ENCODE results near the gene PTPRM. TPM values are rescaled to one million over a fixed set of nuclear protein-coding genes. Genes with fewer than 3 reads are reported as not detected.

The PTPRM gene
- polyA plus RNA-seq, 1 experiment = 81.1 TPM

DNA sequence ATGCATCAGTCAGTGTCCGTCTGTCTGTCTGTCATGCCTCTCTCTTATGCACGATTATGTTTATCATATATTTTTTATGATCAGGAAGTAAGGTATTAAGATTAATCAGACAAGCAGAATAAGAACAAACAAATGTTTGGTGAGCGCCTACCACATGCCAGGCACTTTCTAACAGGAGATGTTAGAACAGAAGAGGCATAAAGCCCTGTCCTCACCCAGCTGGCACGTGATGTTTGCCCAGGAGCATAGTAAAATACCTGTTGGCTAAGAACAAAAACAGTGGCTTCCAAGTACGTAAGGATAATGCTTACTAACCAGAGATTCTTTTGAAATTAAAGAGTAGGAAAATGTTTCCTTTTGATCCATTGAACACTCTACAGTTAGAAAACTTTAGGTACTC, 661.9 kb downstream of the PTPRM start:
- H3K27ac ChIP-seq (ENCODE audit: low read depth, low read length) = no peak overlapping the region
- H3K9me3 ChIP-seq (ENCODE audit: control insufficient read depth, insufficient read depth, low read length) = peaks cover 3% of the 10 kb centered on the region; the same call in 1 of the 2 replicates
- no peak for DNase-seq (ENCODE audit: low read depth, low spot score)
- TF ChIP-seq, protein P1, sequence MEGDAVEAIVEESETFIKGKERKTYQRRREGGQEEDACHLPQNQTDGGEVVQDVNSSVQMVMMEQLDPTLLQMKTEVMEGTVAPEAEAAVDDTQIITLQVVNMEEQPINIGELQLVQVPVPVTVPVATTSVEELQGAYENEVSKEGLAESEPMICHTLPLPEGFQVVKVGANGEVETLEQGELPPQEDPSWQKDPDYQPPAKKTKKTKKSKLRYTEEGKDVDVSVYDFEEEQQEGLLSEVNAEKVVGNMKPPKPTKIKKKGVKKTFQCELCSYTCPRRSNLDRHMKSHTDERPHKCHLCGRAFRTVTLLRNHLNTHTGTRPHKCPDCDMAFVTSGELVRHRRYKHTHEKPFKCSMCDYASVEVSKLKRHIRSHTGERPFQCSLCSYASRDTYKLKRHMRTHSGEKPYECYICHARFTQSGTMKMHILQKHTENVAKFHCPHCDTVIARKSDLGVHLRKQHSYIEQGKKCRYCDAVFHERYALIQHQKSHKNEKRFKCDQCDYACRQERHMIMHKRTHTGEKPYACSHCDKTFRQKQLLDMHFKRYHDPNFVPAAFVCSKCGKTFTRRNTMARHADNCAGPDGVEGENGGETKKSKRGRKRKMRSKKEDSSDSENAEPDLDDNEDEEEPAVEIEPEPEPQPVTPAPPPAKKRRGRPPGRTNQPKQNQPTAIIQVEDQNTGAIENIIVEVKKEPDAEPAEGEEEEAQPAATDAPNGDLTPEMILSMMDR (IDR thresholded peaks at IDR 0.05; ENCODE audit: low read depth, low read length) = no peak
- H3K27me3 ChIP-seq (ENCODE audit: control insufficient read depth, insufficient read depth, low read length) = no peaks in the 10 kb centered on the region
- CTCF ChIA-PET = no interaction called here
- POLR2A ChIA-PET = no interaction called here
- no peak overlapping the region for H3K4me3 ChIP-seq (ENCODE audit: low read depth, low read length)

DNA sequence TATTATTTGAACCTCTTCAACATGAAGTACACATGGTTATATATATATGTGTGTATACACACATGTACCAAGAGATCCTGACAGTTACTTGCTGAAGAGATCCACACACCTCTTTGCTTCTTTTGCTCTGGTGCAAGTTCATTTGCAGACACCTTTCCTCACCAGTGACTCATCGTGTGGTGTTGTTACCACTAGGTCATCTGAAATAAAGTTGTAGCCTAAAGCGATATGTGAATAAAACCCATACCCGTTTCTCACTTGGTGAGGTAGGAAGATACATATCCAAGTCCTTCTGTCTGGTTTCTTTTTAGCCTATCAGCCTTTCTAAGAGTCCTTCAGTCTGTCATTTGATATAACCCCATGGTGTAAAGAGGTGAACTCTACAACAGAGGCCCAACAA, 662.7 kb downstream of the PTPRM start:
- no peaks in the 10 kb centered on the region for H3K27me3 ChIP-seq (ENCODE audit: control insufficient read depth, insufficient read depth, low read length)
- H3K9me3 ChIP-seq (ENCODE audit: control insufficient read depth, insufficient read depth, low read length) = peaks cover 3% of the 10 kb centered on the region; the same call in 1 of the 2 replicates
- ChIA-PET POLR2A (no interaction called here), CTCF (no interaction called here)
- H3K27ac ChIP-seq (ENCODE audit: low read depth, low read length) = no peak overlapping the region
- no peak for DNase-seq (ENCODE audit: low read depth, low spot score)
- H3K4me3 ChIP-seq (ENCODE audit: low read depth, low read length) = no peak overlapping the region
- TF ChIP-seq, protein P1 (IDR thresholded peaks at IDR 0.05; ENCODE audit: low read depth, low read length) = no peak

DNA sequence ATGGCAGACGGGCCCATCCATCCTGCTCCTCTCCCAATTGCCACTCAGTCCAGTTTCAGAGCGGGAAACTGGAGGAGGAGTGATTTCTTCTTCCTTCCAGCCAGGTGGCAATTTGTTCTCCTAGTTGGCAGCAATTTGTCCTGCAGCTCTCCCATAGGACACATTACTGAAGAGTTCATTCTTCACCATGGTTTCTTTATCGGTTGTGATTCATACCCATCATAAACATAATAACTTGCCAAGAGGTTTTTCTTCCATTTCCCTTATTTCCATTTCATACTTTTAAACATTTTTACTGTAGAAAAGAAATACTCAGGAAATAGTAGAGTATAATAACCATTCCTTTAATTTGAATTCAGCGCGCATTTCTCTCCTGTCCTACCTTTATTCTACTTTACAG, 664.2 kb downstream of the PTPRM start:
- no peak for DNase-seq (ENCODE audit: low read depth, low spot score)
- ChIA-PET POLR2A (no interaction called here), CTCF (no interaction called here)
- TF ChIP-seq, protein P1 (IDR thresholded peaks at IDR 0.05; ENCODE audit: low read depth, low read length) = no peak
- Histone ChIP-seq H3K27me3 (ENCODE audit: control insufficient read depth, insufficient read depth, low read length) (no peaks in the 10 kb centered on the region), H3K27ac (ENCODE audit: low read depth, low read length) (no peak overlapping the region), H3K4me3 (ENCODE audit: low read depth, low read length) (no peak overlapping the region), H3K9me3 (ENCODE audit: control insufficient read depth, insufficient read depth, low read length) (no peaks in the 10 kb centered on the region)

DNA sequence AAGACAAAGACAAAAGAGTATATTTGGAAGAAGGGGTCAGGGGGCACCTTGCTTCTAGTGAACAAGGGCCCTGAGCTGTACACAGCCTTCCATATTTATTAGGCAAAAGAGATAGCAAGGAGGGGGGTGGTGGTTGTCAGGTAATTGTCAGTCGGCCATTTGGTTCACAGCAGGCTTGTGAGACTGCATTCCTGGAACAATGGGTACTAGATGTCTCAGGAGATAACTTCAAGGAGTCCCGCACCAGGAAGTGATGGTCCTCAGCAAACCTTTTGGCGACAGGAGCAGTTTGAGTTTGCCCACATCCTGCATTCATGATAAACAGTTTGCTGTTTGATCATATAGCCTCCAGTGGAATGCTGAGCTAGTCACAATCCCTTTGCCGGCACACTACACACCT, 665.7 kb downstream of the PTPRM start:
- Histone ChIP-seq H3K9me3 (ENCODE audit: control insufficient read depth, insufficient read depth, low read length) (no peaks in the 10 kb centered on the region), H3K27me3 (ENCODE audit: control insufficient read depth, insufficient read depth, low read length) (no peaks in the 10 kb centered on the region), H3K27ac (ENCODE audit: low read depth, low read length) (no peak overlapping the region), H3K4me3 (ENCODE audit: low read depth, low read length) (no peak overlapping the region)
- TF ChIP-seq, protein P1 (IDR thresholded peaks at IDR 0.05; ENCODE audit: low read depth, low read length) = no peak
- ChIA-PET POLR2A (no interaction called here), CTCF (no interaction called here)
- DNase-seq (ENCODE audit: low read depth, low spot score) = no peak

DNA sequence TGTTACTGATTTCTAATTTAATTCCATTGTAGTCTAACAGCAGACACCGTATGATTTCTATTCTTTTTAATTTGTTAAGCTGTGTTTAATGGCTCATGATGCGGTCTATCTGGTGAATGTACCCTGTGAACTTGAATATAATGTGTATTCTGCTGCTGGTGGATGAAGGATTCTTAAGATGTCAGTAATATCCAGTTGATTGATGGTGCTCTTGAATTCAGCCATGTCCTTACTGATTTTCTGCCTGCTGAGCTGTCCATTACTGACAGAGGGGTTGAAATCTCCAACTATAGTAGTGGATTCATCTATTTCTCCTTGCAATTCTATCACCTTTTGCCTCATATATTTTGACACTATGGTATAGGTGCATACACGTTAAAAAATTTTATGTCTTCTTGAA, 668.8 kb downstream of the PTPRM start:
- TF ChIP-seq, protein P1 (IDR thresholded peaks at IDR 0.05; ENCODE audit: low read depth, low read length) = no peak
- CTCF ChIA-PET = no interaction called here
- no peak overlapping the region for H3K27ac ChIP-seq (ENCODE audit: low read depth, low read length)
- H3K9me3 ChIP-seq (ENCODE audit: control insufficient read depth, insufficient read depth, low read length) = no peaks in the 10 kb centered on the region
- no peak overlapping the region for H3K4me3 ChIP-seq (ENCODE audit: low read depth, low read length)
- DNase-seq (ENCODE audit: low read depth, low spot score) = no peak
- H3K27me3 ChIP-seq (ENCODE audit: control insufficient read depth, insufficient read depth, low read length) = no peaks in the 10 kb centered on the region
- POLR2A ChIA-PET = no interaction called here
